ENCODE results near the gene HOXB8. TPM values are rescaled to one million over a fixed set of nuclear protein-coding genes. Genes with fewer than 3 reads are reported as not detected.
A peak's percentile ranks its signal among the peaks of the same experiment; 100 is the strongest.

HOXB8 gene
- total RNA-seq, 1 experiment from 2014 or later = 45.9 TPM

DNA sequence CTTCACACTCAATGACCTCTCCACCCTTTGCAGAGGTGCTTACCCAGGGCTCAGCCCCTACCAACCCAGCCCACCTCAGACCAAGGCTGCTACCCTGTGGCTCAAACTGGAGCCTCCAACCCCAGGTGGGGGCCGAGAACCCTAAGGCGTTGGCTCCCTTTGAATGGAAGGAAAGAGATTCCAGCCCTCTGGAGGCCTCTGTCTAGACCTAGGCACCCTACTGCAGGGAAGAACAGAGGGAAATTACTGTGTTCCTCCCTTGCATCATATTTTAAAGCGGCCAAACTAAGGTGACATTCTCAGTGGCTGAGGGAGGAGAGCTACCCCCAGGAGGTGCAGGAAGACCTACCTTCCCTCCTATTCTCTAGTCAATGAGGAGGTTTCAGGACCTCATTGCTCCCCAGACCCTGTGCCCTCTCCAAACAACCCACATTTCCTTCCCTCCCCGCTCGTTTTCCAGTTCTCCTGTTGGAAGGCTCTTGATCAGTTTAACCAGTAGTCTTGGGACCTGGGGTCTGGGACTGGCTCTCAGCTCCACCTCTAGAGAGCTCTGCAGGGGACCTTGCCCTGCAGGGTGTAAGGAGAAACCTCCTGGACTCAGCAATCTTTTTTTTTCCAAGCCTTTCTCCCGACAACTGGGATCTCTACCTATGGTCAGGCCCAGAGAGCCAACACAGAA, 5.5 kb upstream of the HOXB8 start:
- TF ChIP-seq POLR2AphosphoS5 (IDR thresholded peaks at IDR 0.05; ENCODE audit: low read depth, low read length) = no peak
- peaks cover 71% of the 10 kb centered on the region for H3K4me1 ChIP-seq (ENCODE audit: control insufficient read depth, insufficient read depth, low read length)
- peak overlapping the region; percentile 99 for H3K27ac ChIP-seq (ENCODE audit: low read length)
- H3K36me3 ChIP-seq (ENCODE audit: control insufficient read depth, insufficient read depth, low read length) = no peaks in the 10 kb centered on the region
- in situ Hi-C loops (cut with HindIII; ENCODE audit: low pct_unique_long_range_greater_than_20kb, low sequenced_read_pairs) (no loop called here), intact Hi-C loops (cut with micrococcal nuclease; ENCODE audit: unreplicated experiment) (no loop called here)
- no TSS peak for BruUV-seq (replicated peaks)
- DNase-seq (ENCODE audit: low read depth, low spot score) (no peak), ATAC-seq (0 out of 2 replicates have a peak, but pooled peaks have one; percentile 0)
- peak overlapping the region in 1 of 2 experiments; percentile 3; a peak in 1 of 4 replicates for H3K4me3 ChIP-seq (ENCODE audit: low read depth in 2 of 2, low read length in 2 of 2)
- ChIA-PET CTCF (no interaction called here), POLR2A (interaction anchor here (0.6 kb wide), 1 partner anchor 16 kb away, joined by 26 read pairs; no protein-coding TSS in a partner anchor)
- H3K27me3 ChIP-seq (ENCODE audit: control insufficient read depth, insufficient read depth, low read length) = no peaks in the 10 kb centered on the region
- no peaks in the 10 kb centered on the region for H3K9me3 ChIP-seq (ENCODE audit: control insufficient read depth, insufficient read depth, low read depth, low read length)

GRCh38 chr17:48619826-48620449, 4.8 kb upstream of the HOXB8 start:
- H3K4me1 ChIP-seq (ENCODE audit: control insufficient read depth, insufficient read depth, low read length) = peaks cover 73% of the 10 kb centered on the region
- ChIA-PET CTCF (interaction anchor here (0.6 kb wide), 1 partner anchor 264 kb away, joined by 3 read pairs; no protein-coding TSS in a partner anchor), POLR2A (interaction anchor here (0.7 kb wide), 1 partner anchor 393 kb away, joined by 4 read pairs; no protein-coding TSS in a partner anchor)
- DNase-seq (ENCODE audit: low read depth, low spot score) (no peak), ATAC-seq (peak; percentile 8; the same call in 1 of the 2 replicates)
- no peaks in the 10 kb centered on the region for H3K27me3 ChIP-seq (ENCODE audit: control insufficient read depth, insufficient read depth, low read length)
- in situ Hi-C loops (cut with HindIII; ENCODE audit: low pct_unique_long_range_greater_than_20kb, low sequenced_read_pairs) (loop anchor here (5.0 kb wide), 1 partner anchor 63 kb away; no protein-coding TSS in a partner anchor), intact Hi-C loops (cut with micrococcal nuclease; ENCODE audit: unreplicated experiment) (loop anchor here (2.0 to 10.0 kb wide), 3 partner anchors 65 to 595 kb away; no protein-coding TSS in a partner anchor)
- H3K9me3 ChIP-seq (ENCODE audit: control insufficient read depth, insufficient read depth, low read depth, low read length) = no peaks in the 10 kb centered on the region
- TF ChIP-seq, protein P1, sequence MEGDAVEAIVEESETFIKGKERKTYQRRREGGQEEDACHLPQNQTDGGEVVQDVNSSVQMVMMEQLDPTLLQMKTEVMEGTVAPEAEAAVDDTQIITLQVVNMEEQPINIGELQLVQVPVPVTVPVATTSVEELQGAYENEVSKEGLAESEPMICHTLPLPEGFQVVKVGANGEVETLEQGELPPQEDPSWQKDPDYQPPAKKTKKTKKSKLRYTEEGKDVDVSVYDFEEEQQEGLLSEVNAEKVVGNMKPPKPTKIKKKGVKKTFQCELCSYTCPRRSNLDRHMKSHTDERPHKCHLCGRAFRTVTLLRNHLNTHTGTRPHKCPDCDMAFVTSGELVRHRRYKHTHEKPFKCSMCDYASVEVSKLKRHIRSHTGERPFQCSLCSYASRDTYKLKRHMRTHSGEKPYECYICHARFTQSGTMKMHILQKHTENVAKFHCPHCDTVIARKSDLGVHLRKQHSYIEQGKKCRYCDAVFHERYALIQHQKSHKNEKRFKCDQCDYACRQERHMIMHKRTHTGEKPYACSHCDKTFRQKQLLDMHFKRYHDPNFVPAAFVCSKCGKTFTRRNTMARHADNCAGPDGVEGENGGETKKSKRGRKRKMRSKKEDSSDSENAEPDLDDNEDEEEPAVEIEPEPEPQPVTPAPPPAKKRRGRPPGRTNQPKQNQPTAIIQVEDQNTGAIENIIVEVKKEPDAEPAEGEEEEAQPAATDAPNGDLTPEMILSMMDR (IDR thresholded peaks at IDR 0.05) = no peak
- TF ChIP-seq TCF7L2 (IDR thresholded peaks at IDR 0.05; ENCODE audit: low read depth, low read length) = peak; percentile 82; the same call in 1 of the 2 replicates
- H3K4me3 ChIP-seq (ENCODE audit: low read depth in 2 of 2, low read length in 2 of 2) = peak overlapping the region; percentile 68 to 71
- no TSS peak for BruUV-seq (replicated peaks)
- peak overlapping the region; percentile 99 for H3K27ac ChIP-seq (ENCODE audit: low read length)
- H3K36me3 ChIP-seq (ENCODE audit: control insufficient read depth, insufficient read depth, low read length) = no peaks in the 10 kb centered on the region

GRCh38 chr17:48618256-48618896, 3.3 kb upstream of the HOXB8 start:
- ChIA-PET POLR2A (interaction anchor here (0.8 kb wide), 1 partner anchor 60 kb away, joined by 4 read pairs; no protein-coding TSS in a partner anchor), CTCF (interaction anchor here (0.6 to 1.8 kb wide), 10 partner anchors 14 to 593 kb away, joined by 3 to 10 read pairs (median 5); partner anchors contain the start of gene HOXB6)
- Histone ChIP-seq H3K9me3 (ENCODE audit: control insufficient read depth, insufficient read depth, low read depth, low read length) (no peaks in the 10 kb centered on the region), H3K36me3 (ENCODE audit: control insufficient read depth, insufficient read depth, low read length) (no peaks in the 10 kb centered on the region), H3K4me3 (ENCODE audit: low read depth in 2 of 2, low read length in 2 of 2) (peak overlapping the region; percentile 68 to 71), H3K4me1 (ENCODE audit: control insufficient read depth, insufficient read depth, low read length) (peaks cover 63% of the 10 kb centered on the region), H3K27ac (ENCODE audit: low read length) (peak overlapping the region; percentile 99), H3K27me3 (ENCODE audit: control insufficient read depth, insufficient read depth, low read length) (no peaks in the 10 kb centered on the region)
- peak; percentile 53; the same call in 1 of the 2 replicates for TF ChIP-seq POLR2AphosphoS5 (IDR thresholded peaks at IDR 0.05; ENCODE audit: low read depth, low read length)
- no peak for TF ChIP-seq TCF7L2 (IDR thresholded peaks at IDR 0.05; ENCODE audit: low read depth, low read length)
- peak; percentile 3; the same call in 1 of the 2 replicates for TF ChIP-seq SIN3A (IDR thresholded peaks at IDR 0.05; ENCODE audit: borderline replicate concordance, insufficient read depth, low read depth, low read length)
- TF ChIP-seq, protein P1 (IDR thresholded peaks at IDR 0.05) = peak; percentile 100
- TF ChIP-seq REST (IDR thresholded peaks at IDR 0.05; ENCODE audit: insufficient read depth in 1 of 2, low read depth in 2 of 2, low read length in 1 of 2) = peak in 1 of 2 experiments; percentile 70; a peak in 1 of 4 replicates
- ATAC-seq = peak; percentile 60
- no TSS peak for BruUV-seq (replicated peaks)
- intact Hi-C loops (cut with micrococcal nuclease; ENCODE audit: unreplicated experiment) = loop anchor here (2.0 to 10.0 kb wide), 3 partner anchors 64 to 594 kb away; no protein-coding TSS in a partner anchor
- in situ Hi-C loops (cut with HindIII; ENCODE audit: low pct_unique_long_range_greater_than_20kb, low sequenced_read_pairs) = loop anchor here (5.0 kb wide), 1 partner anchor 61 kb away; no protein-coding TSS in a partner anchor
- DNase-seq (ENCODE audit: low read depth, low spot score) = no peak
